ENCODE data around the gene MAP4K4.

DNA sequence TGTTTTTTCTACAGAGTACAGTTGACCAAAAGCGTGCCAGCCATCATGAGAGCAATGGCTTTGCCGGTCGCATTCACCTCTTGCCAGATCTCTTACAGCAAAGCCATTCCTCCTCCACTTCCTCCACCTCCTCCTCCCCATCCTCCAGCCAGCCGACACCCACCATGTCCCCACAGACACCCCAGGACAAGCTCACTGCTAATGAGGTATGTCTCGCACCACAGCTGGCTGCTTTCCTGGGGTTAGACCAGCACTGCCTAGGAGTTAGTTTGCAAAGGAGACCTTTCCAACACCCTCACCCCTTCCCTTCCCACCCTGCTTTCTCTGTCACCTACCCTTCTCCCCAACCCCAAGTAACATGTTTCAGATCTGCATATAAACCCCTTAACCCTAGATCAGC is 174.0 kb downstream of the MAP4K4 start:
- TF ChIP-seq FOS (IDR thresholded peaks at IDR 0.05; ENCODE audit: low read depth, low read length) (no peak), CTCF (conservative IDR thresholded peaks at IDR 0.05; ENCODE audit: low read depth, low read length) (no peak), POLR2A (IDR thresholded peaks at IDR 0.05; ENCODE audit: low read depth, low read length) (no peak), BHLHE40 (IDR thresholded peaks at IDR 0.05; ENCODE audit: low read depth, low read length) (no peak), NFE2L2 (IDR thresholded peaks at IDR 0.05; ENCODE audit: low read depth, low read length) (no peak), CEBPB (IDR thresholded peaks at IDR 0.05; ENCODE audit: low read depth, low read length) (no peak), RAD21 (IDR thresholded peaks at IDR 0.05; ENCODE audit: low read length) (no peak), MAFK (IDR thresholded peaks at IDR 0.05; ENCODE audit: low read depth, low read length) (no peak)
